ENCODE data around the gene CD247.
A peak's percentile ranks its signal among the peaks of the same experiment; 100 is the strongest.

CD247 gene

GRCh38 chr1:167442854-167443565 is 75.3 kb downstream of the CD247 start:
- H3K36me3 ChIP-seq (ENCODE audit: insufficient read depth, low read length) = no peaks in the 10 kb centered on the region
- H3K9me3 ChIP-seq (ENCODE audit: control insufficient read depth, insufficient read depth, low read length) = no peaks in the 10 kb centered on the region
- peaks cover 10% of the 10 kb centered on the region; the same call in 1 of the 2 replicates for H3K4me1 ChIP-seq (ENCODE audit: insufficient read depth, low read length)
- no peak overlapping the region for H3K9ac ChIP-seq (ENCODE audit: low read depth, low read length)

- no peak overlapping the region for H3K9ac ChIP-seq (ENCODE audit: low read depth, low read length)
- H3K4me1 ChIP-seq (ENCODE audit: insufficient read depth, low read length) = peaks cover 5% of the 10 kb centered on the region; the same call in 1 of the 2 replicates
- H3K9me3 ChIP-seq (ENCODE audit: control insufficient read depth, insufficient read depth, low read length) = no peaks in the 10 kb centered on the region
- H3K36me3 ChIP-seq (ENCODE audit: insufficient read depth, low read length) = no peaks in the 10 kb centered on the region
These were observed 76.0 kb downstream of the CD247 start for GRCh38 chr1:167442142-167442848.

GRCh38 chr1:167441222-167441621 is 77.1 kb downstream of the CD247 start:
- Histone ChIP-seq H3K36me3 (ENCODE audit: insufficient read depth, low read length) (no peaks in the 10 kb centered on the region), H3K9ac (ENCODE audit: low read depth, low read length) (no peak overlapping the region), H3K9me3 (ENCODE audit: control insufficient read depth, insufficient read depth, low read length) (no peaks in the 10 kb centered on the region), H3K4me1 (ENCODE audit: insufficient read depth, low read length) (peaks cover 4% of the 10 kb centered on the region; the same call in 1 of the 2 replicates)

- Histone ChIP-seq H3K9ac (ENCODE audit: low read depth, low read length) (no peak overlapping the region), H3K4me1 (ENCODE audit: insufficient read depth, low read length) (peaks cover 4% of the 10 kb centered on the region; the same call in 1 of the 2 replicates), H3K9me3 (ENCODE audit: control insufficient read depth, insufficient read depth, low read length) (no peaks in the 10 kb centered on the region), H3K36me3 (ENCODE audit: insufficient read depth, low read length) (no peaks in the 10 kb centered on the region)
These were observed 77.6 kb downstream of the CD247 start for GRCh38 chr1:167440776-167441175.

- peaks cover 4% of the 10 kb centered on the region; the same call in 1 of the 2 replicates for H3K4me1 ChIP-seq (ENCODE audit: insufficient read depth, low read length)
- no peaks in the 10 kb centered on the region for H3K9me3 ChIP-seq (ENCODE audit: control insufficient read depth, insufficient read depth, low read length)
- H3K36me3 ChIP-seq (ENCODE audit: insufficient read depth, low read length) = no peaks in the 10 kb centered on the region
- no peak overlapping the region for H3K9ac ChIP-seq (ENCODE audit: low read depth, low read length)
These were observed 78.0 kb downstream of the CD247 start for GRCh38 chr1:167440345-167440744.

GRCh38 chr1:167439301-167439988 is 78.9 kb downstream of the CD247 start:
- H3K36me3 ChIP-seq (ENCODE audit: insufficient read depth, low read length) = no peaks in the 10 kb centered on the region
- H3K9ac ChIP-seq (ENCODE audit: low read depth, low read length) = peak overlapping the region; percentile 45
- H3K4me1 ChIP-seq (ENCODE audit: insufficient read depth, low read length) = peaks cover 4% of the 10 kb centered on the region; the same call in 1 of the 2 replicates
- no peaks in the 10 kb centered on the region for H3K9me3 ChIP-seq (ENCODE audit: control insufficient read depth, insufficient read depth, low read length)

- Histone ChIP-seq H3K9ac (ENCODE audit: low read depth, low read length) (peak overlapping the region; percentile 45; the same call in 1 of the 2 replicates), H3K9me3 (ENCODE audit: control insufficient read depth, insufficient read depth, low read length) (no peaks in the 10 kb centered on the region), H3K4me1 (ENCODE audit: insufficient read depth, low read length) (peaks cover 4% of the 10 kb centered on the region; the same call in 1 of the 2 replicates), H3K36me3 (ENCODE audit: insufficient read depth, low read length) (no peaks in the 10 kb centered on the region)
These were observed 79.9 kb downstream of the CD247 start for GRCh38 chr1:167438171-167439138.

- Histone ChIP-seq H3K36me3 (ENCODE audit: insufficient read depth, low read length) (no peaks in the 10 kb centered on the region), H3K4me1 (ENCODE audit: insufficient read depth, low read length) (peaks cover 18% of the 10 kb centered on the region), H3K9ac (ENCODE audit: low read depth, low read length) (no peak overlapping the region), H3K9me3 (ENCODE audit: control insufficient read depth, insufficient read depth, low read length) (no peaks in the 10 kb centered on the region)
These were observed 82.8 kb downstream of the CD247 start for GRCh38 chr1:167435484-167435883.

- no peaks in the 10 kb centered on the region for H3K9me3 ChIP-seq (ENCODE audit: control insufficient read depth, insufficient read depth, low read length)
- H3K9ac ChIP-seq (ENCODE audit: low read depth, low read length) = no peak overlapping the region
- H3K4me1 ChIP-seq (ENCODE audit: insufficient read depth, low read length) = peaks cover 28% of the 10 kb centered on the region
- H3K36me3 ChIP-seq (ENCODE audit: insufficient read depth, low read length) = no peaks in the 10 kb centered on the region
These were observed 84.0 kb downstream of the CD247 start for GRCh38 chr1:167434306-167434705.

- Histone ChIP-seq H3K4me1 (ENCODE audit: insufficient read depth, low read length) (peaks cover 27% of the 10 kb centered on the region), H3K9me3 (ENCODE audit: control insufficient read depth, insufficient read depth, low read length) (no peaks in the 10 kb centered on the region), H3K36me3 (ENCODE audit: insufficient read depth, low read length) (no peaks in the 10 kb centered on the region), H3K9ac (ENCODE audit: low read depth, low read length) (no peak overlapping the region)
These were observed 84.4 kb downstream of the CD247 start for GRCh38 chr1:167433884-167434283.

GRCh38 chr1:167432780-167433179 is 85.5 kb downstream of the CD247 start:
- peaks cover 24% of the 10 kb centered on the region for H3K4me1 ChIP-seq (ENCODE audit: insufficient read depth, low read length)
- H3K9me3 ChIP-seq (ENCODE audit: control insufficient read depth, insufficient read depth, low read length) = no peaks in the 10 kb centered on the region
- no peaks in the 10 kb centered on the region for H3K36me3 ChIP-seq (ENCODE audit: insufficient read depth, low read length)
- no peak overlapping the region for H3K9ac ChIP-seq (ENCODE audit: low read depth, low read length)

GRCh38 chr1:167431909-167432650 is 86.2 kb downstream of the CD247 start:
- Histone ChIP-seq H3K36me3 (ENCODE audit: insufficient read depth, low read length) (no peaks in the 10 kb centered on the region), H3K9me3 (ENCODE audit: control insufficient read depth, insufficient read depth, low read length) (no peaks in the 10 kb centered on the region), H3K9ac (ENCODE audit: low read depth, low read length) (no peak overlapping the region), H3K4me1 (ENCODE audit: insufficient read depth, low read length) (peaks cover 24% of the 10 kb centered on the region)

GRCh38 chr1:167431261-167431908 is 86.9 kb downstream of the CD247 start:
- peaks cover 24% of the 10 kb centered on the region for H3K4me1 ChIP-seq (ENCODE audit: insufficient read depth, low read length)
- no peaks in the 10 kb centered on the region for H3K9me3 ChIP-seq (ENCODE audit: control insufficient read depth, insufficient read depth, low read length)
- no peaks in the 10 kb centered on the region for H3K36me3 ChIP-seq (ENCODE audit: insufficient read depth, low read length)
- no peak overlapping the region for H3K9ac ChIP-seq (ENCODE audit: low read depth, low read length)
